Fibroblast of lung (primary cell): ENCODE data around the gene SPSB1.

ENCODE experiments used
- CTCF ChIP-seq, 2 donors: IDR thresholded peaks in 1 of 2; conservative IDR thresholded peaks in 1 of 2; 1 replicate in 1 of 2; 2 replicates in 1 of 2; pipeline ENCODE4 v1.5.1; 2011 to 2012; ENCODE audit warnings: low read length in 2 of 2, control low read depth in 1 of 2, inconsistent platforms in 1 of 2, low read depth in 1 of 2, mild to moderate bottlenecking in 1 of 2
- EZH2 ChIP-seq: IDR thresholded peaks from 2 replicates; pipeline ENCODE4 v1.5.1; 2012; ENCODE audit warnings: low read length, control low read depth, mild to moderate bottlenecking; ENCODE audit errors: missing control alignments

GRCh38 chr1:9302745-9303524 is 10.2 kb downstream of the SPSB1 start:
- TF ChIP-seq CTCF (conservative IDR thresholded peaks at IDR 0.05 in 1 of 2, IDR thresholded peaks at IDR 0.05 in 1 of 2; ENCODE audit: low read depth in 1 of 2, low read length in 2 of 2) = no peak
- TF ChIP-seq EZH2 = no peak
